GM23248 (cell line): ENCODE measurements around the gene AFAP1. TPM values are rescaled to one million over a fixed set of nuclear protein-coding genes. Genes with fewer than 3 reads are reported as not detected.
A peak's percentile ranks its signal among the peaks of the same experiment; 100 is the strongest.

Experiments used
- DNase-seq: peaks from one replicate; pipeline ENCODE4 v3.0.0-alpha.2; 2015
- H2AFZ ChIP-seq: fragments of 200-600 bp; sonication (generic); 2 replicates; pipeline ENCODE4 v1.6.1; 2016; ENCODE audit warnings: antibody characterized with exemption
- H3F3A ChIP-seq: fragments of 200-600 bp; sonication (generic); 2 replicates; pipeline ENCODE4 v1.6.1; 2016; ENCODE audit warnings: mild to moderate bottlenecking, antibody characterized with exemption, mixed run types; ENCODE audit not compliant: insufficient read depth
- H3K27ac ChIP-seq: fragments of 200-600 bp; sonication (generic); 2 replicates; pipeline ENCODE4 v1.5.1; 2016; ENCODE audit warnings: mild to moderate bottlenecking
- H3K27me3 ChIP-seq: fragments of 200-600 bp; sonication (generic); replicated peaks from 2 replicates; pipeline ENCODE4 v1.6.1; 2016; ENCODE audit warnings: mild to moderate bottlenecking; ENCODE audit not compliant: insufficient read depth
- H3K36me3 ChIP-seq: fragments of 200-600 bp; sonication (generic); 2 replicates; pipeline ENCODE4 v1.6.1; 2016; ENCODE audit warnings: low read depth, mild to moderate bottlenecking
- H3K4me1 ChIP-seq: fragments of 200-600 bp; sonication (generic); 2 replicates; pipeline ENCODE4 v1.6.1; 2016; ENCODE audit warnings: mild to moderate bottlenecking; ENCODE audit not compliant: insufficient read depth
- H3K4me2 ChIP-seq: fragments of 200-600 bp; sonication (generic); one replicate; pipeline ENCODE4 v1.6.1; 2016; ENCODE audit warnings: mild to moderate bottlenecking; ENCODE audit not compliant: unreplicated experiment
- H3K4me3 ChIP-seq: fragments of 200-600 bp; sonication (generic); 2 replicates; pipeline ENCODE4 v1.5.1; 2016; ENCODE audit warnings: mild to moderate bottlenecking
- H3K79me2 ChIP-seq: fragments of 200-600 bp; sonication (generic); 2 replicates; pipeline ENCODE4 v1.6.1; 2016; ENCODE audit warnings: mild to moderate bottlenecking; ENCODE audit not compliant: insufficient read depth
- H3K9ac ChIP-seq: fragments of 200-600 bp; sonication (generic); 2 replicates; pipeline ENCODE4 v1.6.1; 2016; ENCODE audit warnings: mild to moderate bottlenecking
- H3K9me2 ChIP-seq: fragments of 200-600 bp; sonication (generic); 2 replicates; pipeline ENCODE4 v1.6.1; 2016; ENCODE audit warnings: mixed run types, mild to moderate bottlenecking, moderate library complexity; ENCODE audit not compliant: insufficient read depth
- H3K9me3 ChIP-seq: fragments of 200-600 bp; sonication (generic); one replicate; pipeline ENCODE4 v1.6.1; 2017; ENCODE audit warnings: low read depth
- H4K20me1 ChIP-seq: fragments of 200-600 bp; sonication (generic); 2 replicates; pipeline ENCODE4 v1.6.0; 2016; ENCODE audit not compliant: insufficient read depth
- EZH2 ChIP-seq: fragments of 200-600 bp; sonication (generic); IDR thresholded peaks from 2 replicates; pipeline ENCODE4 v1.6.1; 2018; ENCODE audit warnings: antibody characterized with exemption, mild to moderate bottlenecking; ENCODE audit not compliant: insufficient read depth, poor library complexity, severe bottlenecking
- EZH2phosphoT487 ChIP-seq: fragments of 200-600 bp; sonication (generic); IDR thresholded peaks from 2 replicates; pipeline ENCODE4 v1.6.1; 2018; ENCODE audit warnings: antibody characterized with exemption, moderate library complexity, mild to moderate bottlenecking, low read depth; ENCODE audit not compliant: insufficient read depth
- WGBS, 2 experiments: methylation state at CpG; one replicate each; pipeline ENCODE4 v1.1.6; 2015 to 2017; ENCODE audit warnings: low lambda C conversion rate in 2 of 2, low coverage in 1 of 2; ENCODE audit errors: missing lambda C conversion rate in 2 of 2; 5-methylcytosine and 5-hydroxymethylcytosine counted together
- in situ Hi-C: fragments of 300-500 bp; cut with MboI; formaldehyde crosslinking; loops from 2 replicates; pipeline ENCODE4 v1.15.0; 2020
- polyA plus RNA-seq: library from polyadenylated mRNA; unstranded; fragments of >200 nt; fragmentation: Nextera tagmentation; extraction: Ambion mirVana; gene quantifications from 2 replicates; pipeline ENCODE4 v1.2.1, GENCODE V29; 2016
- total RNA-seq: library from RNA; depleted of rRNA; stranded (reverse); fragments of >200 nt; shearing (Covaris generic); gene quantifications from 2 replicates; pipeline ENCODE4 v1.2.3, GENCODE V29; 2014

AFAP1 gene
- total and polyA plus RNA-seq, 2 experiments from 2014 or later = 54.4 to 103 TPM

GRCh38 chr4:7938266-7938608 is 1.4 kb downstream of the AFAP1 start:
- TF ChIP-seq EZH2 (no peak), EZH2phosphoT487 (no peak)
- Histone ChIP-seq H3K36me3 (peaks cover 10% of the 10 kb centered on the region; the same call in 1 of the 2 replicates), H2AFZ (no peak overlapping the region), H3K9me2 (no peaks in the 10 kb centered on the region), H3K27ac (peak overlapping the region; percentile 66), H3K4me2 (peak overlapping the region; percentile 96), H4K20me1 (no peaks in the 10 kb centered on the region), H3K79me2 (peaks cover 63% of the 10 kb centered on the region), H3K27me3 (no peaks in the 10 kb centered on the region), H3K4me3 (peak overlapping the region; percentile 93), H3F3A (peaks cover 30% of the 10 kb centered on the region), H3K9ac (peak overlapping the region; percentile 90), H3K9me3 (no peaks in the 10 kb centered on the region), H3K4me1 (peaks cover 38% of the 10 kb centered on the region)
- in situ Hi-C loops = no loop called here
- 0% methylated on average over 6 of the region's 6 CpGs for WGBS, 2 experiments
- no peak for DNase-seq

DNA sequence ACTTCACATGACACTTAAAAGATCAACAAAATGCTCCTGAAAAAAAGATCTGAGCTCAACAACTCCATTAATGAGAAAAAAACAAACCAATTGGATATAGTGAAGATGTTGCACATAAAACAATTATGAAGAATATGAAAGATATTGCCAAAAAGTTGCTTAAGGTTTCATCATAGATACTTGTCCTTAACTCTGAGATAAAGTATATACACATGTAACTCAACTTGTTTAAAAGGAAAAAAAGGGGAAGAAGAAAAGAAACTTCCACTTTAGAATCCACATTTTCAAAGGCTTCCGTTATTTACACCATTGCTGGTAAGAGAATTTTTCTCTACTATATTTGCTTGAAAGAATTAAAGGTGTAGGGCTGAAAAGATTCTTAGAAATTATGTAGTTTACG is 2.7 kb downstream of the AFAP1 start:
- H2AFZ ChIP-seq = no peak overlapping the region
- H3K27ac ChIP-seq = peak overlapping the region; percentile 66
- H4K20me1 ChIP-seq = no peaks in the 10 kb centered on the region
- peak overlapping the region; percentile 96 for H3K4me2 ChIP-seq
- H3K9ac ChIP-seq = peak overlapping the region; percentile 90
- peaks cover 75% of the 10 kb centered on the region for H3K79me2 ChIP-seq
- TF ChIP-seq EZH2 (no peak), EZH2phosphoT487 (no peak)
- no peaks in the 10 kb centered on the region for H3K9me3 ChIP-seq
- peaks cover 44% of the 10 kb centered on the region for H3K4me1 ChIP-seq
- WGBS, 2 experiments = 74 to 77% methylated on average over 2 of the region's 2 CpGs
- H3K27me3 ChIP-seq = no peaks in the 10 kb centered on the region
- peaks cover 36% of the 10 kb centered on the region for H3F3A ChIP-seq
- peaks cover 18% of the 10 kb centered on the region; the same call in 1 of the 2 replicates for H3K36me3 ChIP-seq
- in situ Hi-C loops = no loop called here
- no peaks in the 10 kb centered on the region for H3K9me2 ChIP-seq
- peak; percentile 35 for DNase-seq
- peak overlapping the region; percentile 93 for H3K4me3 ChIP-seq

DNA sequence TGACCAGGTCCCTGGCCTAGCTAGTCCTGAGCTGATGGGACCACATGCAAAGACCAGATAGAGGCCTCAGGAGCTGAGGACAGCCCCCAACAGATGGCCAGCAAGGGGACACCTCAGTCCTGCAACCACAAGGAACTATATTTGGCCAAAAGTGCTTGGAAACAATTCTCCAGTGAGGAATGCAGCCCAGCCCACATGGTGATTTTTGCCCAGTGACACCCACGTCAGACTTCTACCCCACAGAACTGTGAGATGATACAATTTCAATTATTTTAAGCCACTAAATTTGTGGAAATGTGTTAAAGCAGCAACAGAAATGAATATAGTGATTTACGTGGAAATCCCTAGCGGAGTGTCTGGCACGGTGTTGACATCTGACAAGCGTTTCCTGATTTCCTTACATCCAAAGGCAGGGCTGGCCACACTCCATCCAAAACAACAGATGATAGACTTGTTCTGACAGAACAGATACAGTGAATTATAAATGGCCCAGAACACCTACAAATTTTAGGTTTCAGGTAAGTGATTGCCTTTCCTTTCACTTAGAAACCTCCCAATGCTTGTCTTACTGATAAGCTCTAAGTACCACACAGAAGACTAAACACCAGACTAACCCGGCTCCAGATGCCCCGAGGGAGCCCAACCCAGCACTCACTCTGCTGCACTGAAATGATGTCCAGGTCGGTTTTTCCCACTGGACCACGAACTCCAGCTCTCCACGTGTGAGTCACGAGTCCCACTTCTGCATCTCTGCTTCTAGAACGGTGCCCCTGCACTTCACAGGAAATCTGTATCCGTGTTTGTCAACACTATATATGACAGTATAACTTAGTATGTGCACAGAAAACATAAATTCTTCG is 5.8 kb downstream of the AFAP1 start:
- H3K79me2 ChIP-seq = peaks cover 100% of the 10 kb centered on the region
- 75 to 77% methylated on average over 14 of the region's 14 CpGs for WGBS, 2 experiments
- H3F3A ChIP-seq = peaks cover 51% of the 10 kb centered on the region
- no peaks in the 10 kb centered on the region for H3K27me3 ChIP-seq
- peaks cover 27% of the 10 kb centered on the region for H3K36me3 ChIP-seq
- no peak overlapping the region for H3K4me3 ChIP-seq
- in situ Hi-C loops = no loop called here
- TF ChIP-seq EZH2phosphoT487 = no peak
- TF ChIP-seq EZH2 = no peak
- H3K9ac ChIP-seq = no peak overlapping the region
- H3K9me3 ChIP-seq = no peaks in the 10 kb centered on the region
- peaks cover 49% of the 10 kb centered on the region for H3K4me1 ChIP-seq
- no peak overlapping the region for H2AFZ ChIP-seq
- peaks cover 14% of the 10 kb centered on the region; the same call in 1 of the 2 replicates for H4K20me1 ChIP-seq
- H3K4me2 ChIP-seq = no peak overlapping the region
- DNase-seq = peak; percentile 43
- H3K9me2 ChIP-seq = no peaks in the 10 kb centered on the region
- H3K27ac ChIP-seq = no peak overlapping the region; the same call in 1 of the 2 replicates

DNA sequence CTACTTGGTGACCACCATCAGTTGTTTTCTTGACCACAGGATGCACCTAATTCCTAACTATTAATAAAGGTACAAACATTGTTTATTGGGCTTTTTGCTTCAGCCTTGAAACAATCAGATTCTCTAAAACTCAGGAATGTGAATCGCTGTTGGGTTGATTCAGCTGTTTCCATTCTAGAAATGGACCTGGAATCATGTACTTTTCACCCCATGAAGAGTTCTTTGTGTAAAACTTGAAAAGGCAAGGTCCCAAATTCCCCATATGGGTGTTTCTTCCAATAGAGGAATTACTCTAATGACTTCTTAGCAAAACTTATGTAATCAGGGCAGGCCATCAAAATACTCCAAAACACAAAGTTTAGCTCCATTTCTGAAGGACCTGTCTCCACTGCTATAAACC is 7.4 kb downstream of the AFAP1 start:
- H3K27me3 ChIP-seq = no peaks in the 10 kb centered on the region
- WGBS, 2 experiments = 95% methylated on average over 1 of the region's 1 CpG
- no peak overlapping the region for H2AFZ ChIP-seq
- H3K4me2 ChIP-seq = no peak overlapping the region
- no peak overlapping the region for H3K27ac ChIP-seq
- TF ChIP-seq EZH2phosphoT487 = no peak
- TF ChIP-seq EZH2 = no peak
- H3K79me2 ChIP-seq = peaks cover 100% of the 10 kb centered on the region
- no peak overlapping the region for H3K9ac ChIP-seq
- H3K4me1 ChIP-seq = peaks cover 54% of the 10 kb centered on the region
- peaks cover 29% of the 10 kb centered on the region for H3K36me3 ChIP-seq
- H4K20me1 ChIP-seq = peaks cover 19% of the 10 kb centered on the region; the same call in 1 of the 2 replicates
- in situ Hi-C loops = no loop called here
- no peak overlapping the region for H3K4me3 ChIP-seq
- H3K9me2 ChIP-seq = no peaks in the 10 kb centered on the region
- peaks cover 43% of the 10 kb centered on the region for H3F3A ChIP-seq
- no peaks in the 10 kb centered on the region for H3K9me3 ChIP-seq
- DNase-seq = no peak
